SU-DHL-6 (cell line): ENCODE results near the gene FLT1.

Source experiments
- EZH2phosphoT487 ChIP-seq: fragments of 200-600 bp; sonication (generic), shearing (Covaris generic); conservative IDR thresholded peaks from 2 replicates; pipeline ENCODE4 v1.6.1; 2018; ENCODE audit warnings: mild to moderate bottlenecking, antibody characterized with exemption, low read length, moderate library complexity, mixed read lengths
- TF ChIP-seq, protein P1 (sequence below): fragments of 200-600 bp; sonication (generic); IDR thresholded peaks from one replicate; pipeline ENCODE4 v1.5.1; 2017; ENCODE audit warnings: antibody characterized with exemption, mild to moderate bottlenecking, low read length, moderate library complexity; ENCODE audit not compliant: insufficient read depth, poor library complexity, severe bottlenecking

DNA sequence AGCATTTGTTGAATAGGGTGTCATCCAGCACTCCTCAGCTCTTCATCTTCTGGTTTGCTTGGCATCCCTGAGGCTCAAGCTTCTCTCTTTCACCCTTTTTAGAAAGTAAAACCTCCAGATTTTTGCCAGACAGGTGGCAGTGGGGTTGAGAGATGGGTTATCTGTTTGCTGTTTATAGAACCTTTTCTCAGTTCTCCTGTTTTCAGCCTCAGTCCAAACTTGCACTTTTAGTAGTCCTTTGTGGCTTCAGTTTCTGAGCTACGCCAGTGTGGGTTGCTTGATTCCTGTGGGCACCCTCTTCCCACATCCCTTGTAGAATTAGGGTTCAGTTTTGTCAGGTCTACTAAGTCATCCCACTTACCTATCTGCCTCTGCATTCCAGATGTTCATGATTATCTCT lies 208.7 kb downstream of the FLT1 start:
- TF ChIP-seq, protein P1, sequence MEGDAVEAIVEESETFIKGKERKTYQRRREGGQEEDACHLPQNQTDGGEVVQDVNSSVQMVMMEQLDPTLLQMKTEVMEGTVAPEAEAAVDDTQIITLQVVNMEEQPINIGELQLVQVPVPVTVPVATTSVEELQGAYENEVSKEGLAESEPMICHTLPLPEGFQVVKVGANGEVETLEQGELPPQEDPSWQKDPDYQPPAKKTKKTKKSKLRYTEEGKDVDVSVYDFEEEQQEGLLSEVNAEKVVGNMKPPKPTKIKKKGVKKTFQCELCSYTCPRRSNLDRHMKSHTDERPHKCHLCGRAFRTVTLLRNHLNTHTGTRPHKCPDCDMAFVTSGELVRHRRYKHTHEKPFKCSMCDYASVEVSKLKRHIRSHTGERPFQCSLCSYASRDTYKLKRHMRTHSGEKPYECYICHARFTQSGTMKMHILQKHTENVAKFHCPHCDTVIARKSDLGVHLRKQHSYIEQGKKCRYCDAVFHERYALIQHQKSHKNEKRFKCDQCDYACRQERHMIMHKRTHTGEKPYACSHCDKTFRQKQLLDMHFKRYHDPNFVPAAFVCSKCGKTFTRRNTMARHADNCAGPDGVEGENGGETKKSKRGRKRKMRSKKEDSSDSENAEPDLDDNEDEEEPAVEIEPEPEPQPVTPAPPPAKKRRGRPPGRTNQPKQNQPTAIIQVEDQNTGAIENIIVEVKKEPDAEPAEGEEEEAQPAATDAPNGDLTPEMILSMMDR, result no peak
- TF ChIP-seq EZH2phosphoT487, result no peak
